CD4-positive, alpha-beta T cell treated with Interleukin-1 beta for 1 hour (primary cell): ENCODE results near the gene OR2V1.
A peak's percentile ranks its signal among the peaks of the same experiment; 100 is the strongest.
"Not testable (repeated sequence)": the region's sequence is repeated elsewhere in the genome, so short reads cannot be mapped to it uniquely, and the experiment has no call there.

Experiments
- DNase-seq, 2 donors: peaks; one replicate each; pipeline ENCODE4 v3.0.0-alpha.2; 2020 to 2022

Gene OR2V1

GRCh38 chr5:181130832-181131496, at the start of gene OR2V1:
Gene OR2V1 (minus strand): TSS chr5:181131169. CDS start chr5:181125304, 5,865 bp downstream.
- DNase-seq: no peak

GRCh38 chr5:181177559-181177958, 46.6 kb upstream of the OR2V1 start:
- not testable (repeated sequence) for DNase-seq

GRCh38 chr5:181176254-181176952, 45.4 kb upstream of the OR2V1 start:
- no peak for DNase-seq

- DNase-seq: peak; percentile 60 to 63
Measured at GRCh38 chr5:181173420-181174342, 42.7 kb upstream of the OR2V1 start.

- DNase-seq: peak in 1 of 2 donors; percentile 45
Measured at GRCh38 chr5:181173027-181173419, 42.1 kb upstream of the OR2V1 start.

GRCh38 chr5:181171782-181172181, 40.8 kb upstream of the OR2V1 start:
- DNase-seq: no peak

GRCh38 chr5:181170996-181171395, 40.0 kb upstream of the OR2V1 start:
- no peak for DNase-seq

GRCh38 chr5:181170237-181170825, 39.4 kb upstream of the OR2V1 start:
- no peak for DNase-seq

GRCh38 chr5:181169459-181170236, 38.7 kb upstream of the OR2V1 start:
- peak; percentile 55 to 76 for DNase-seq

- DNase-seq: no peak
Measured at GRCh38 chr5:181168595-181169118, 37.7 kb upstream of the OR2V1 start.

- DNase-seq: peak in 1 of 2 donors; percentile 30
Measured at GRCh38 chr5:181167814-181168488, 37.0 kb upstream of the OR2V1 start.

- DNase-seq: no peak
Measured at GRCh38 chr5:181166812-181167733, 36.1 kb upstream of the OR2V1 start.

GRCh38 chr5:181164076-181164952, 33.3 kb upstream of the OR2V1 start:
- DNase-seq: no peak

GRCh38 chr5:181163487-181164075, 32.6 kb upstream of the OR2V1 start:
- no peak for DNase-seq

- no peak for DNase-seq
Measured at GRCh38 chr5:181161534-181162175, 30.7 kb upstream of the OR2V1 start.

- peak; percentile 65 to 73 for DNase-seq
Measured at GRCh38 chr5:181160755-181161533, 30.0 kb upstream of the OR2V1 start.

GRCh38 chr5:181160152-181160754, 29.3 kb upstream of the OR2V1 start:
- peak; percentile 86 to 89 for DNase-seq
